ENCODE data around the gene TNKS2.
"Not testable (repeated sequence)": the region's sequence is repeated elsewhere in the genome, so short reads cannot be mapped to it uniquely, and the experiment has no call there.

The TNKS2 gene

DNA sequence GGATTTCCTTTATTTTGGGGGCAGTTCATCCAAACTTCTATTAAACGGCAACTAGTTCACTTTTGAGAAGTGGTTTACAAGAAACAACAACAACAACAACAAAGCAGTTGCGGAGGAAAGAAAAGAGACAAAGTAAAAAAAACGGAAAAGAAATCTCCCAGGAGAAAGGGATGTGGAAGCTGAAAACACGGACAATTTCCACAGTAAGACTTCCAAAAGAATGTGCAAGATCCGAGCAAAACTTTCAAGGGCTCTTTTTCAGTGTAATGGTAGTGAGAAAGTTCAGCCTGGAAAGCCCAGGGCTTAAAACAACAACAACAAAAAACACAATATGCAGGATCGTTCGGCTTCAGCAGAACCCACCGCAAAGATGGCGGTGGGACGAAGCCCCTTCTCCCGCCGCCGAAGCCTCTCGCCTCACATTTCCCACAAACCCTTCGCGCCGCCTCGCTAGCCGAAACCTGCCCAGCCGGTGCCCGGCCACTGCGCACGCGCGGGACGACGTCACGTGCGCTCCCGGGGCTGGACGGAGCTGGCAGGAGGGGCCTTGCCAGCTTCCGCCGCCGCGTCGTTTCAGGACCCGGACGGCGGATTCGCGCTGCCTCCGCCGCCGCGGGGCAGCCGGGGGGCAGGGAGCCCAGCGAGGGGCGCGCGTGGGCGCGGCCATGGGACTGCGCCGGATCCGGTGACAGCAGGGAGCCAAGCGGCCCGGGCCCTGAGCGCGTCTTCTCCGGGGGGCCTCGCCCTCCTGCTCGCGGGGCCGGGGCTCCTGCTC, at the start of gene TNKS2:
Gene TNKS2 (plus strand): TSS at position 553 of the 775 bp plus-strand sequence. CDS start 265 bp downstream, outside the sequence.
- DNase-seq = peak; percentile 77

DNA sequence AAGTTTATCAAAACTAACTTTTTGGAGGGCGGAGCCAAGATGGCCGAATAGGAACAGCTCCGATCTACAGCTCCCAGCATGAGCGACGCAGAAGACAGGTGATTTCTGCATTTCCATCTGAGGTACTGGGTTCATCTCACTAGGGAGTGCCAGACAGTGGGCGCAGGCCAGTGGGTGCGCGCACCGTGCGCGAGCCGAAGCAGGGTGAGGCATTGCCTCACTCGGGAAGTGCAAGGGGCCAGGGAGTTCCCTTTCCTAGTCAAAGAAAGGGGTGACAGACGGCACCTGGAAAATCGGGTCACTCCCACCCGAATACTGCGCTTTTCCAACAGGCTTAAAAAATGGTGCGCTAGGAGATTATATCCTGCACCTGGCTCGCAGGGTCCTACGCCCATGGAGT, 48.6 kb upstream of the TNKS2 start:
- DNase-seq = not testable (repeated sequence)

DNA sequence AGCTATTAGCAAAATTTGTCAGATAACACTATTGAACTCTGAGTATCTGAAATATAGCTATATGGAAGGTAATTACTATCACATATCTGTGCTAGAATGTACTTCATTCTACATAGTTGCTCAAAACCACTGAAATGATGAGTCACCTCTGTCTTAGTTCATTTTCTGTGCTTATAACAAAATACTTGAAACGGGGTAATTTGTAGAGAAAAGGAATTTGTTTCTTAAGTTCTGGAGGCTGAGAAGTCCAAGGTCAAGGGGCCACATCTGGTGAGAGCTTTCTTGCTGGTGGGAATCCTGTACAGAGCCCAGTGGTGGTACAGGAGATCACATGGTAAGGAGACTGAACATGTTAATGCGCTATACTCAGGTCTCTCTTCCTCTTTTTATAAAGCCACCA, 41.9 kb upstream of the TNKS2 start:
- DNase-seq = no peak

DNA sequence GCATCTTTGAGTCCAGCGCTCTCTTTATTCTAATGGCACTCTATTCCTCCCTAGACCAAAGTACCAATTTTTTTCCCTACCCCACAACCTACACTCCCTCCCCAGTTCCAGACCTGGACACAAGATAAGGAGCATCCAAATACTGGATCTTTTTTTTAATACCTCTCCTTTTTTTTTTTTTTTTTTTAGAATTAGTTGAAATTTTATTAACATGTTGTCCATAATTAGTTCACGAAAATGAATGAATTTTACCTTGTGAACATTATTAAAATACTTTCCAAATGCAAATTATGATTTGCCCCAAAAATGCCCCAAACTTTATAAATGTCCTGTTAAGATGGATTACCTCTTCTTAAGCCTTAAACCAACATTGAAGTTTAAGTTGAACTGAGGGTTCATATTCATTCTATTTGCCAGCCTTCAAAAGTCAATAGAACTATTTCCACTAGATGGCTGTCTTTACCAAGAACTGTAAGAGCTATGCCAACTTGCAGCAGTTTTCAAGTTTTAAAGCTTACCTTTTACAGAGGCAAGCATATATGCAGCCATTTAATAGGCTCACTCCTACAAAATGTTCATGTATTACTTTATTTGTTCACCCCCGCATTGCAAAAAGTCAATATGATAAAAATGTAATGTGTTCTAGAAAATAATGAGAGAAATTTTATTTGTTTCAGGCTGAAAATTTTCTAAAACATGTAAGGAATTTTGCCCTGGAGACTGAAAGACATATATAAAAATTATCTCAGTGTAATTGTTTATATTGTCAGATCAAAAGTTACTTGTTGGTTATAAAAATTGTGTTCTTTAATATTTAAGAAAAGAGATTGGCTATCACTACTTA, 39.7 kb upstream of the TNKS2 start:
- DNase-seq = peak; percentile 6

DNA sequence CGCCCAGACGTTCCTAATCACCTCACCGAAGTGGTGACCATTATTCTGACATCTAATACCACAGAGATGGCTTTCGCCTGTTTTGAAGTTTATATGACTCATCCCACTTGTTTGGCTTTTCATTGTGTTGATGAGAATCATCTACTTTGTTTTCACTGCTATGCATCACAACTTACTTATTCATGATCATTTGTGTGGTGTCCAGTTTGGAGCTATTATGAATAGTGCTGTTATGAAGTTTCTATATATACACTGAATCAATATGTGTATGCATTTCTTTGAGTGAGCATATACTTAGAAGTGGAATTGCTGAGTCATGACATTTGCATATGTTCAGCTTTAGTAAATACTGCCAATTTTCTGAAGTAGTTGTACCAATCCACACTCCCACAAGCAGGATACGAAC, 38.6 kb upstream of the TNKS2 start:
- no peak for DNase-seq

DNA sequence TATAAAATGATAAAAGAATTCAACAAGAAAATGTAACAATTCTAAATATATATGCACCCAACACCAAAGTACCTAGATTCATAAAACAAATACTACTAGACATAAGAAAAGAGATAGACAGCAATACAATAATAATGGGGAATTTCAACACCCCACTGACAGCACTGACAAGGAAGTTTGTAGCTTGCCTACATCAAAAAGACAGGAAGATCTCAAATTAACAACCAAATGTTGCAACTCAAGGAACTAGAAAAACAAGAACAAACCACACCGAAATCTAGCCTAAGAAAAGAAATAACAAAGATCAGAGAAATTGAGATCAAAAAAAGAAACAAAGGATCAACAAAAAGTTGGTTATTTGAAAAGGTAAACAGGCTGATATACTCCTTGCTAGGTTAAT, 36.5 kb upstream of the TNKS2 start:
- DNase-seq = no peak

DNA sequence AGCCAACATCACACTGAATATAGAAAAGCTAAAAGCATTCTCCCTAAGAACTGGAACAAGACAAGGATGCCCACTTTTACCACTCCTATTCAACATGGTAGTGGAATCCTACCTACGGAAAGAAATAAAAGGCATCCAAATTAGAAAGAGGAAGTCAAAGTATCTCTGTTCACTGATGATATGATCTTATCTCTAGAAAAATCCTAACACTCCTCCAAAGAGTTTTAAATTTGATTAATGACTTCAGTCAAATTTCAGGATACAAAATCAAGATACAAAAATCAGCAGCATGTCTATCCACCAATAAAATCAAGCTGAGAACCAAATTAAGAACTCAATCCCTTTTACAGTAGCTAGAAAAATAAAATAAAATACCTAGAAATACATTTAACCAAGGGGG, 35.3 kb upstream of the TNKS2 start:
- no peak for DNase-seq

DNA sequence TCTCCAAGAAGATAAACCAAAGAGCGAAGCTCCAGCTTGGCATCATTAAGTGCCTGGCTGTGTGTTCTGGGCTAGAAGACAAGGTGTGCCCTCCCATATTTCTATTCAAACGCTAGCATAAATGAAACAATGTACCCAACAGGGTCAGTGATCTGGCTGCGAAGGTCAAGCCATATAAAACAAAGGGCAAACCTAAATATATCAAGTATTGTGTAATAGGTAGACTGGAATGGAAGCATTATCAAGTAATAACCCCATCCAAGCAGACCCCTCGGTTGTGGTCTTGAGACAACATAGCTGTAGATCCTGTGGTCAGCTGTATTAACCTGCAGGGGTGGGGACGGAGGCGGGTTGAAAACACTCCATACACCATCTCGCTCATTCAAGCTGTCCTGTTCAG, 31.6 kb upstream of the TNKS2 start:
- no peak for DNase-seq

DNA sequence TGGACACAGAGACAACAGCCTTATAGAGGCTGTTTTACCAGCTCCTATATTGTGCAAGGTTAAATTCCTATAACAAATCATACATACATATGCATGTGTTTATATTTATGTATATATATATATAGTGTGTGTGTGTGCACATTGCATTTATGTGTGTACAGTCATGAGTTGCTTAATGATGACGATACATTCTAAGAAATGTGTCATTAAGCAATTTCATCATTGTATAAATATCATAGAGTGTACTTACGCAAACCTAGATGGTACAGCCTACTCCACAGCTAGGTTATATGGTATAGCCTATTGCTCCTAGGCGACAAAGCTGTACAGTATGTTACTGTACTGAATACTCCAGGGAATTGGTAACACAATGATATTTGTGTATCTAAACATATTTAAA, 30.1 kb upstream of the TNKS2 start:
- DNase-seq = no peak

DNA sequence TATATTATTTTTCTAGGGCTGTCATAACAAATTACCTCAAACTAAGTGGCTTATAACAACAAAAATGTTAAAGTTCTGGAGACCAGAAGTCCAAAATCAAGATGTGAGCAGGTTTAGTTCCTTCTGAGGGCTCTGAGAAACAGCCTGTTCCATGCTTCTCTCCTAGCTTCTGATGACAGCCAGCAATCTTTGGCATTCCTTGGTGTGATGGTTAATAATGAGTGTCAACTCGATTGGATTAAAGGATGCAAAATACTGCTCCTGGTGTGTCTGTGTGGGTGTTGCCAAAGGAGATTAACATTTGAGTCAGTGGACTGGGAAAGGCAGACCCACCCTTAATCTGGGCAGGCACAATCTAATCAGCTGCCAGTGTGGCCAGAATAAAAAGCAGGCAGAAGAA, 26.3 kb upstream of the TNKS2 start:
- DNase-seq = no peak

DNA sequence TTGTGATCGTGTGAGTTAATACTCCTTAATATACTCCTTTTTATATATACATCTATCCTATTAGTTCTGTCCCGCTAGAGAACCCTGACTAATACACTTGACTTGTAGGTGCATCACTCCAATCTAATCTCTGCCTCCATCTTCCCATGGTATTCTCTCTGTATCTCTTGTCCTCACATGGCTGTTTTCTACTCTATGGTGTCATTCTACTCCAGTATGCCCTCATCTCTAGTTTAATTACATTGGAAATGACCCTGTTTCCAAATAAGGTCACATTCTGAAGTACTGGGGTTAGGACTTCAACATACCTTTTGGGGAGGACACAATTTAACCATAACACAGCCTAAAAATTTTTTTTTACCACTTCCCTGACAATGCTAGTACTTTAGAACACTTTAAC, 25.8 kb upstream of the TNKS2 start:
- DNase-seq = no peak

DNA sequence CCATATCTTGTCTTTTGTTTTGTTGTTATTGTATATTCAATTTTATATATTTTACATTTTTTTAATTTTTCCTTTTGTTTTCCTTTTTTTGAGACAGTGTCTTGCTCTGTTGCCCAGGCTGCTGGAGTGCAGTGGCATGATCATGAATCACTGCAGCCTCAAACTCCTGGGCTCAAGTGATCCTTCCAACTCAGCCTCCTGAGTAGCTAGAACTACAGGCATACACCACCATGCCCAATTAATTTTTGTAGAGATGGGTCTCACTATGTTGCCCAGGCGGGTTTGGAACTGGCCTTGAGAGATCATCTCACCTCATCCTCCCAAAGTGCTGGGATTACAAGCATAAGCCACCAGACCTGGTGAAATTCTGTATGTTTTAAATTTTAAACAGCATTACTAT, 25.4 kb upstream of the TNKS2 start:
- no peak for DNase-seq

DNA sequence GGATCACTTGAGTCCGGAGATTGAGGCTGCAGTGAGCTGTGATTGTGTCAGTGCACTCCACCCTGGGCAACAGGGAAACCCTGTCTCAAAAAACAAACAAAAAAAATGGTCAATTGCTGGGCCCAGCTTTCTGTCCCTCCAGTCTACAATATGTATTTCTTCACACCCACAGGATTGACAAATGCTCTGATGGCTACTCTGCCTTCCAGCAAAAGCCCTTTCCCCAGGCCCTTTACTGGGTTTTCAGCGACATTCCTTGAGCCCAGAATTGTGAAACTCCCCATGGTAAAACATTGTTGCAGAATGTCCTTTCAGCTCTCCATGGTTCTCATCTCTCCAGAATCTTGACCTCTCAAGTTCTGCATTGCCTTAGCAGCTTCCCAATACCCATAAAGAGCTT, 23.7 kb upstream of the TNKS2 start:
- DNase-seq = no peak

DNA sequence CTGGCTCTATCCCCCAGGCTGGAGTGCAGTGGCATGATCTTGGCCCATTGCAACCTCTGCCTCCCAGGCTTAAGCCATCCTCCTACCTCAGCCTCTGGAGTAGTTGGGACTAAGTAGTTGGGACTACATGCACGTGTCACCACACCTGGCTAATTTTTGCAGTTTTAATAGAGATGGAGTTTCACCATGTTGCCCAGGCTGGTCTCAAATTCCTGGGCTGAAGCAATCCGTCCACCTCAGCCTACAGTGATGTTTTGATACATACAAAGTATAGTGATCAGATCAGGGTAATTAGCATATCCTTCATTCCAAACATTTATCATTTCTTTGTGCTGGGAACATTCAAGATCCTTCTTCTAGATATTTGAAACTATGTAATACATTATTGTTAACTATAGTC, 22.5 kb upstream of the TNKS2 start:
- DNase-seq = no peak

DNA sequence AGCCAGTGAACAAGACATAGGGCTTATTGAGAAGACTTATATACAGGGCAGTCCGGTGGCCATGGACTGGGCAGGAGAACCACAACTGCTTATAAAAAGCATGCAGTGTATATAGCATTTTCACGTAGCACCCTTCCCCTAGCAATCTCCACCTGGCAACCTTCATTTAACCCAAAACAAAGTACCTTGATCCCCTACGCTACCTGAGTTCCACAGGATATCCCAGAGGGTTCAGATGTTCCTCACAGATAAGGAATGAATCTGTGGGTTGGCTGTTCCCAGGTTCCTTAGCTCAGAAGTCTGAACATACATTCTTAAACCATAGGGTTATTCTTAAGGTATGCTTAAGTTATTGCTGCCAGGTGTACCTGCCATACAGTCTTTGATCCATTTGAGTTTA, 22.0 kb upstream of the TNKS2 start:
- DNase-seq = no peak

DNA sequence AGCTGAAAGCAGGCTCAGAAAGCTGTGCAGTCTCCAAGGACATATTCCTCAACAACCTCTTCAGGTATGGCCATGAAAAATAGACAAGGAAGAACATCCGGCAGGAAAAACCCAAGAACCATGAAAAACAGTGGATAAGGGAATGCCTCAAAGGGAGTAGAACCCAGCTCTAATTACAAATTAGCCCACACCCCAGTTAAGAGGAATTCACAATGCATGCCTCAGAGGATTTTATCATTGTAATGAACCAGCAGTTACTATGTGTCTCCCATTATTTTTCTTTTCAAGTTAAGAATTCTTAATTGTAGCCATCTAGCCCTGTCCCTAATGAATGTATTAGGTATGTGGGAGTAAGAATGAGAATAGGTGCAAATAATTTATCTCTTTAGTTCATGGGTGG, 19.7 kb upstream of the TNKS2 start:
- no peak for DNase-seq

DNA sequence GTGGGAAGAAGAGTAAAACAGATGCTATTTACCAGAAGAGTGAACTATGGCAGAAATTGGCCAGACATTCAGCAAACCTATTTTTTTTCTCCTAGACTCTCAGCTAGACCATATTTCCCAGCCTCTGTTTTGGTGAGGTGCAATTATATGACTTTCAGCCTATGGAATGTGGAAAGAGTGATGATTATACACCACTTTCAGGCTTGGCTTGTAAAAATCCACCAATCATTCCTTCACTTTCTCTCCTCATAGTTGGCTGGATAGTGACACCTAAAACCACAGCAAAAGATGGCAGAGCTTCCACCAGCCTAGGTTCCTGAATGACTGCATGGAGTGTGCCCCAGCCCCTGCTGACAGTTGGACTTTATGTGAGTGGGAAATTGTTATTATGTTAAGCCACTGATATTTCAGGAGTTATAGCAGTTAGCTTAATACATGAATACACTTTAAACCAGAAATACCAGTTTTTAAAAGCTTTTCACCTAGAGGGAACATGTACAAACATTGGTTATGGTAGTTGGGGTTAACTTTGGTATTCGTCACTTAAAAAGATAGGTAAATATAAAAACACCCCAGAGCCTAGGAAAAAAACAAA, 19.1 kb upstream of the TNKS2 start:
- no peak for DNase-seq

DNA sequence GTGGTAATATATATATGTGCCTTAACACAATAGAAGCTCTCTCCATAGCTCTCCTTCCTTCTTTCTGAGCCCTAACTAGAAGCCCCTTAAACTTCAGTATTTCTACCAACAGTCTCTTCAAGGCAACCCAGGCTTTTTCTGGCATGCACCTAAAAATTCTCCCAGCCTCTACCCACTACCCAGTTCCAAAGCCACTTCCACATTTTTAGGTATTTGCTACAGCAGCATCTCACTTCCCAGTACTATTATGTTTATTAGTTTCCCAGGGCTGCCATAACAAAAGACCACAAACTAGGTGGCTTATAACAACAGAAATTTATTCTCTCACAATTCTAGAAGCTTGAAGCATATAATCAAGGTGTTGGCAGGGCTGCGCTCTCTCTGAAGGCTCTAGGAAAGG, 15.7 kb upstream of the TNKS2 start:
- no peak for DNase-seq

DNA sequence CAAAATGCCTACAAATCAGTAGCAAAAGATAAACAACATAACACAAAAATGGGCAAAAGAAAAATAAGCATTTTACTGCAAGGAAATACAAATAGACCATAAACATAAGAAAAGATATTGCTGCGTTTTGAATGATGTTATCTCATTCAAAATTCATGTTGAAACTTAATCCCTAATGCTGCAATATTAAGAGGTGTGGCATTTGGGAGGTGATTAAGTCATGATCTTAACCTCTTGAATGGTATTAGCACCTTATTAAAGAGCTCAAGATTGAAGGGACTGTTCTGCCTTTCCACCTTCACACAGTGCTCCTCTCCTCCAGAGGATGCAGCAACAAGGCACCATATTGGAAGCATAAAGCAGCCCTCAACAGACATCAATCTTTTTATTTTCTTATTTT, 12.4 kb upstream of the TNKS2 start:
- no peak for DNase-seq

DNA sequence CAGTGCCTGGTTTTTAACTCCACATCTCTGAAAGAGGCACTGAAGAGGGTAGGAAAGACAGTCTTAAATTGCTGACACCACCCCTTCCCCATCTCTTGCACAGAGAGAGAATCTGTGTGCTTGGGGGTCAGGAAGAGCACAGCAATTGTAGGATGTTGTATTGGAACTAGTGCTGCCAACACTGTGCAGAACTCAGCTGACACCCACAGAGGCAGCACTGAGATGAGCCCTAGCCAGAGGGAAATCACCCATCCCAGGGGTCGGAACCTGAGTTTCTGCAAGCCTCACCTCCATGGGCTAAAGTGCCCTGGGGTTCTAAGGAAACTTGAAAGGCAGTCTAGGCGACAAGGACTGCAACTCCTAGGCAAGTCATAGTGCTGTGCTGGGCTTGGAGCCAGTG, 11.0 kb upstream of the TNKS2 start:
- no peak for DNase-seq

DNA sequence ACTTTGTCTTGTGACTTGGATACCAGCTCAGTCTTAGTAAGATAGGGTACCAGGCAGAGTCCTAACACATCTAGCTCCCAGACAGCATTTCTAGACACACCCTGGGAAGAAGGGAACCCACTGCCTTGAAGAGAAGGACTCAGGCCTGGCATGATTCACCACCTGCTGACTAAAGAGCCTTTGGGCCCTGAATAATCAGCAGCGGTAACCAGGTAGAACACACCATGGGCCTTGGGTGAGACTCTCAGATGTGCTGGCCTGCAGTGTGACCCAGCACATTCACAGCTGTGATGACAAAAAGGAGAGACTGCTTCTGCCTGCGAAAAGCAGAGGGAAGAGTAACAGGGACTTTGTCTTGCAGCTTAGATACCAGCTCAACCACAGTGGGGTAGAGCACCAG, 10.4 kb upstream of the TNKS2 start:
- DNase-seq = no peak

DNA sequence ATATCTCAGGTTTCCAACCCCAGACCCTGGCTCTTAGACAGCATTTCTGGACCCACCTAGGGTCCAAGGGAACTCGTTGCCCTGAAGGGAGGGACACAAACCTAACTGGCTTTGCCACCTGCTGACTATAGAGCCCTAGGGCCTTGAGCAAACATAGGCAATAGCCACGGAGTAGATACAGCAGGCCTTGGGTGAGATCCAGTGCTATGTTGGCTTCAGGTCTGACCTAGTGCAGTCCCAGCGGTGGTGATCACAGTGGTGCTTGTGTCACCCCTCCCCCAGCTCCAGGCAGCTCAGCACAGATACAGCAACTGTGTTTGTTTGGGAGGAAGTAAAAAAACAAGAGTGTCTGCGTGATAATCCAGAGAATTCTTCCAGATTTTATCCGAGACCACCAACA, 9.7 kb upstream of the TNKS2 start:
- DNase-seq = no peak

DNA sequence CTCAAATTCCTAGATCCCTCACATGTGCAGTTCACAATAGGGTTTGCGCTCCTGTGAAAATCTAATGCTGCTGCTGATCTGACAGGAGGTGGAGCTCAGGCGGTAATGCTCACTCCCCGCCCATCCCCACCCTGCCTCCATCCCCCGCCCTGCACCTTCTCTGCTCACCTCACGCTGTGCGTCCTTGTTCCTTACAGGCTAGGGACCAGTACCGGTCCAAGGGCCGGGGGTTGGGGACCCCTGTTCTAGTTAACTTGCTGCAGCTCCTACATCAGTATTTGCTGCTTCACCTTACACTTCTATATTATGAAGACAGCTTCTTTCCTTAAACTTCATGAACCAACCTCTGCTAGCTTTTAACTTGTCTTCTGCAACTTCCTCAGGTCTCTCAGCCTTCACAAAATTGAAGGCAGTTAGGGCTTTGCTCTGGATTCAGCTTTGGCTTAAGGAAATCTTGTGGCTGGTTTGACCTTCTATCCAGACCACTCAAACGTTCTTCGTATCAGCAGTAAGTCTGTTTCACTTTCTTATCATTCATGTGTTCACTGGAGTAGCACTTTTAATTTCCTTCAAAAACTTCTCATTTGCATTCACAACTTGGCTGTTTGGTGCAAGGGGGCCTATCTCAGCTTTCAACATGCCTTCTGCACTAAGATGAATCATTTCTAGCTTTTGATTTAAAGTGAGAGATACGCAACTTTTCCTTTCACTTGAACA, 1.7 kb upstream of the TNKS2 start:
- DNase-seq = no peak

All from NCI-H2107 (cell line).